Measurements from ENCODE around the gene POLR3B.

DNA sequence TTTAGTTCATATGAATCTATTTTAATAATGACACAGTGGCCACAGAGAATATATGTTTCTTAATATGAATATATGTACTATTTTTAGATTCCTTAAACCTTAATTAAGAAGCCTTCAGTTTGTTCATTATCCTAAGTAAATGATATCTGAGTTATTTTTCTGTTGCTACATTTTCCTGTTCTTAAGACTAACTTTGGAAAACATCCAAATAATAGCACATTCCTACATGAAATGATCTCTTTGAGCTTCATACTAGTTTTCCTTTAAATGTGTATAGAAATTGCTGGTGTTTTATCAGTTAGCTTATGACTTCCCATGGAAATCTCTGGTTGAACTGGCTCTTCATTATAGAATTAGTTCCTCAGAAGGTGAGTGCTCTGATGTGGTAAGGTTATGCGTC, 72.1 kb downstream of the POLR3B start:
- TF ChIP-seq POLR2AphosphoS5 (IDR thresholded peaks at IDR 0.05; ENCODE audit: borderline replicate concordance, low read depth, low read length) = no peak
- no peak for TF ChIP-seq EZH2 (IDR thresholded peaks at IDR 0.05)
